Thoracic aorta (tissue), 2 donors: ENCODE measurements around the gene ROS1. TPM values are rescaled to one million over a fixed set of nuclear protein-coding genes. Genes with fewer than 3 reads are reported as not detected.

Source experiments
- ATAC-seq: fragments of 150-250 bp; one replicate; pipeline ENCODE4 v1.8.0; 2017; ENCODE audit warnings: low read depth; ENCODE audit not compliant: insufficient number of reproducible peaks, low FRiP score
- DNase-seq: peaks from one replicate; pipeline ENCODE4 v3.0.0-alpha.2; 2020; ENCODE audit warnings: low spot score
- H3K27ac ChIP-seq, 2 donors: fragments of 200-600 bp; sonication (generic); 1 replicate in 1 of 2; 2 replicates in 1 of 2; pipeline ENCODE4 v1.5.1; 2016; ENCODE audit warnings: mild to moderate bottlenecking in 2 of 2, moderate library complexity in 2 of 2
- H3K27me3 ChIP-seq: fragments of 200-600 bp; sonication (generic); replicated peaks from 2 replicates; pipeline ENCODE4 v1.6.0; 2016; ENCODE audit warnings: mild to moderate bottlenecking; ENCODE audit not compliant: insufficient read depth
- H3K36me3 ChIP-seq: fragments of 200-600 bp; sonication (generic); one replicate; pipeline ENCODE4 v1.5.1; 2016
- H3K4me1 ChIP-seq, 2 donors: fragments of 200-600 bp; sonication (generic); 1 replicate in 1 of 2; 2 replicates in 1 of 2; pipeline versions ENCODE4 v1.5.1 to v1.6.0; 2016; ENCODE audit warnings: low read depth in 2 of 2, mild to moderate bottlenecking in 1 of 2; ENCODE audit not compliant: control insufficient read depth in 1 of 2
- H3K4me3 ChIP-seq: fragments of 200-600 bp; sonication (generic); 2 replicates; pipeline ENCODE4 v1.5.1; 2016; ENCODE audit warnings: mild to moderate bottlenecking
- H3K9me3 ChIP-seq: fragments of 200-600 bp; sonication (generic); 2 replicates; pipeline ENCODE4 v1.5.1; 2016
- CTCF ChIP-seq: fragments of 200-600 bp; sonication (generic); IDR thresholded peaks from one replicate; pipeline ENCODE4 v1.5.1; 2019; ENCODE audit warnings: antibody characterized with exemption
- total RNA-seq, 2 donors: library from RNA; depleted of rRNA; stranded (reverse); fragments of >200 nt; gene quantifications; one replicate each; pipeline versions ENCODE4 v1.1.0 to v1.2.3, GENCODE V29; 2016

Gene ROS1
- total RNA-seq, 2 donors from 2014 or later: not detected

GRCh38 chr6:117414770-117415169, 11.0 kb downstream of the ROS1 start:
- no peaks in the 10 kb centered on the region for H3K36me3 ChIP-seq
- no peak for ATAC-seq
- no peaks in the 10 kb centered on the region for H3K4me1 ChIP-seq
- H3K27me3 ChIP-seq: no peaks in the 10 kb centered on the region
- H3K4me3 ChIP-seq: no peak overlapping the region
- H3K9me3 ChIP-seq: no peaks in the 10 kb centered on the region
- DNase-seq: no peak
- no peak for TF ChIP-seq CTCF
- H3K27ac ChIP-seq: no peak overlapping the region

- ATAC-seq: no peak
- Histone ChIP-seq H3K27me3 (no peaks in the 10 kb centered on the region), H3K36me3 (no peaks in the 10 kb centered on the region), H3K27ac (no peak overlapping the region), H3K9me3 (no peaks in the 10 kb centered on the region), H3K4me3 (no peak overlapping the region), H3K4me1 (no peaks in the 10 kb centered on the region)
- TF ChIP-seq CTCF: no peak
- DNase-seq: no peak
These were observed 14.3 kb downstream of the ROS1 start for GRCh38 chr6:117411474-117411873.

- no peaks in the 10 kb centered on the region for H3K4me1 ChIP-seq
- no peak for DNase-seq
- TF ChIP-seq CTCF: no peak
- no peaks in the 10 kb centered on the region for H3K36me3 ChIP-seq
- H3K27ac ChIP-seq: no peak overlapping the region
- H3K4me3 ChIP-seq: no peak overlapping the region
- no peaks in the 10 kb centered on the region for H3K27me3 ChIP-seq
- H3K9me3 ChIP-seq: no peaks in the 10 kb centered on the region
- ATAC-seq: no peak
These were observed 15.9 kb downstream of the ROS1 start for GRCh38 chr6:117409863-117410262.

- ATAC-seq: no peak
- no peak for TF ChIP-seq CTCF
- Histone ChIP-seq H3K27me3 (no peaks in the 10 kb centered on the region), H3K4me1 (no peaks in the 10 kb centered on the region), H3K4me3 (no peak overlapping the region), H3K27ac (no peak overlapping the region), H3K9me3 (no peaks in the 10 kb centered on the region), H3K36me3 (no peaks in the 10 kb centered on the region)
- DNase-seq: no peak
These were observed 16.3 kb downstream of the ROS1 start for GRCh38 chr6:117409420-117409819.

GRCh38 chr6:117404548-117404947, 21.2 kb downstream of the ROS1 start:
- Histone ChIP-seq H3K27ac (no peak overlapping the region), H3K9me3 (no peaks in the 10 kb centered on the region), H3K36me3 (no peaks in the 10 kb centered on the region), H3K4me3 (no peak overlapping the region), H3K27me3 (no peaks in the 10 kb centered on the region), H3K4me1 (peaks cover 0 to under 1% of the 10 kb centered on the region in 2 donors)
- TF ChIP-seq CTCF: no peak
- ATAC-seq (no peak), DNase-seq (no peak)
